22Rv1 (cell line): ENCODE results near the gene C6orf136.

Source experiments
- ZFX ChIP-seq: fragments of 450-650 bp; IDR thresholded peaks from 2 replicates; pipeline ENCODE4 v1.6.1; 2017; ENCODE audit warnings: antibody characterized with exemption, borderline replicate concordance
- TF ChIP-seq, protein P1 (sequence below): fragments of 450-650 bp; IDR thresholded peaks from 2 replicates; pipeline ENCODE4 v1.5.1; 2017; ENCODE audit warnings: mild to moderate bottlenecking

DNA sequence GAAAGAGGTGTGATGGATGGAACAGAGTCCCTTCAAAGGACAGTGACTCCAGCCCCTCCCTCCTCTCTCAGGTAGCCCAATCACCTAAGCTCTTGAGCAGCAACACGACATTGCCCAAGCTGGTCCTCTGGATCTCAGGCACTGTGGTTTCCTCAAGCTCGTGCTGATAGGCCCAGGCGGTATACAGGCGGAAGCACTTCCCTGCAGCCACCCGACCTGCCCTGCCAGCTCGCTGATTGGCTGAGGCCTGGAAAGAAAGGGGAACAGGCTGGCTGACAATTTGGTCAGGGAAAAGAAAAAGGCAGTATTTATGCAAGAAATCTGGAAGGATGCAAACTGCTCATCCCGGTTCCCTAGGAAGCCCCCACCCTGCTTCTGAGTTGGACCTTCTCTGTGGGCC, 9.6 kb downstream of the C6orf136 start:
- TF ChIP-seq, protein P1, sequence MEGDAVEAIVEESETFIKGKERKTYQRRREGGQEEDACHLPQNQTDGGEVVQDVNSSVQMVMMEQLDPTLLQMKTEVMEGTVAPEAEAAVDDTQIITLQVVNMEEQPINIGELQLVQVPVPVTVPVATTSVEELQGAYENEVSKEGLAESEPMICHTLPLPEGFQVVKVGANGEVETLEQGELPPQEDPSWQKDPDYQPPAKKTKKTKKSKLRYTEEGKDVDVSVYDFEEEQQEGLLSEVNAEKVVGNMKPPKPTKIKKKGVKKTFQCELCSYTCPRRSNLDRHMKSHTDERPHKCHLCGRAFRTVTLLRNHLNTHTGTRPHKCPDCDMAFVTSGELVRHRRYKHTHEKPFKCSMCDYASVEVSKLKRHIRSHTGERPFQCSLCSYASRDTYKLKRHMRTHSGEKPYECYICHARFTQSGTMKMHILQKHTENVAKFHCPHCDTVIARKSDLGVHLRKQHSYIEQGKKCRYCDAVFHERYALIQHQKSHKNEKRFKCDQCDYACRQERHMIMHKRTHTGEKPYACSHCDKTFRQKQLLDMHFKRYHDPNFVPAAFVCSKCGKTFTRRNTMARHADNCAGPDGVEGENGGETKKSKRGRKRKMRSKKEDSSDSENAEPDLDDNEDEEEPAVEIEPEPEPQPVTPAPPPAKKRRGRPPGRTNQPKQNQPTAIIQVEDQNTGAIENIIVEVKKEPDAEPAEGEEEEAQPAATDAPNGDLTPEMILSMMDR, result no peak
- no peak for TF ChIP-seq ZFX
